Epithelial cell of proximal tubule (primary cell): ENCODE results near the gene RIPOR3. TPM values are rescaled to one million over a fixed set of nuclear protein-coding genes. Genes with fewer than 3 reads are reported as not detected.
"Not testable (repeated sequence)": the region's sequence is repeated elsewhere in the genome, so short reads cannot be mapped to it uniquely, and the experiment has no call there.

Experiments used
- DNase-seq: peaks from one replicate; pipeline ENCODE4 v3.0.0-alpha.2; 2011; ENCODE audit warnings: low read depth
- H3K4me3 ChIP-seq: 2 replicates; pipeline ENCODE4 v1.5.1; 2011; ENCODE audit warnings: low read depth, mild to moderate bottlenecking, low read length
- total RNA-seq: library from RNA; depleted of rRNA; stranded (reverse); fragments of >200 nt; gene quantifications from 2 replicates; pipeline ENCODE4 v1.2.3, GENCODE V29; 2015
- TF ChIP-seq, protein P1 (sequence below): conservative IDR thresholded peaks from 2 replicates; pipeline ENCODE4 v1.5.1; 2012; ENCODE audit warnings: low read depth, mild to moderate bottlenecking, low read length

RIPOR3 gene
- total RNA-seq, 1 donor from 2014 or later: 1.8 TPM

DNA sequence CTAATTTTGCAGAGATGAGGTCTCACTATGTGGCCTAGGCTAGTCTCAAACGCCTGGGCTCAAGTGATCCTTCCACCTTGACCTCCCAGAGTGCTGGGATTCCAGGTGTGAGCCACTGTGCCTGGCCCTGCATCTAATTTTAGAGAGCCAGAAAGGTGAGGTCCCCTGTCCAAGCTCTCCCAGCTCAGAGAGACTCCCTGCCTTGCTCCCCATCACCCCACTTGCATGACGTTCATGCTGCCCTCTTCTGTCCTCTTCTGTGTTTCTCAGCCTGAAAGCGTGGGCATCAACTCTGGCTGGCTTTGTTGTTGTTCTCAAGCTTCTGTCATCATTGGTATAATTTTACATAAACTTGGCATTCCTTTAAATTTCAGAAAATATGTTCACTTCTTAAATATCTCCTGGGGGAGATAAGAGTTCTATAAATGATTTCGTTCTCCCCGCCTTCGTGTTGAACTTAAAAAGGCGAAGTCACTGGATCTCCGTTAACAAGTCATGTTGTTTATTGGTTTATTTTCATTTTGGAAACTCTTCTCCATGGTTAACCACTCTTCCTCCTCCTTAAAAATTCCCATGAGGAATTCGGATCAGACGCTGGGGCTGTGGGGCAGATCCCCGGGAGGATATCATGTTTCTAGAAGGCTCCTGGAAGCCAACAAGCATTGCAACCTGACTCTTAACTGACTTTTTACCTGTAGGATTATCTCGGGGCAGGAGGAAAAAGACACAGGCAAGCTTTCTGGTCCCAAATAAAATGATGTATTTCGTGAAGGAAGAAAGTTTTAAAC, 26.8 kb upstream of the RIPOR3 start:
- DNase-seq: no peak
- TF ChIP-seq, protein P1, sequence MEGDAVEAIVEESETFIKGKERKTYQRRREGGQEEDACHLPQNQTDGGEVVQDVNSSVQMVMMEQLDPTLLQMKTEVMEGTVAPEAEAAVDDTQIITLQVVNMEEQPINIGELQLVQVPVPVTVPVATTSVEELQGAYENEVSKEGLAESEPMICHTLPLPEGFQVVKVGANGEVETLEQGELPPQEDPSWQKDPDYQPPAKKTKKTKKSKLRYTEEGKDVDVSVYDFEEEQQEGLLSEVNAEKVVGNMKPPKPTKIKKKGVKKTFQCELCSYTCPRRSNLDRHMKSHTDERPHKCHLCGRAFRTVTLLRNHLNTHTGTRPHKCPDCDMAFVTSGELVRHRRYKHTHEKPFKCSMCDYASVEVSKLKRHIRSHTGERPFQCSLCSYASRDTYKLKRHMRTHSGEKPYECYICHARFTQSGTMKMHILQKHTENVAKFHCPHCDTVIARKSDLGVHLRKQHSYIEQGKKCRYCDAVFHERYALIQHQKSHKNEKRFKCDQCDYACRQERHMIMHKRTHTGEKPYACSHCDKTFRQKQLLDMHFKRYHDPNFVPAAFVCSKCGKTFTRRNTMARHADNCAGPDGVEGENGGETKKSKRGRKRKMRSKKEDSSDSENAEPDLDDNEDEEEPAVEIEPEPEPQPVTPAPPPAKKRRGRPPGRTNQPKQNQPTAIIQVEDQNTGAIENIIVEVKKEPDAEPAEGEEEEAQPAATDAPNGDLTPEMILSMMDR: peak; percentile 11
- no peak overlapping the region for H3K4me3 ChIP-seq

DNA sequence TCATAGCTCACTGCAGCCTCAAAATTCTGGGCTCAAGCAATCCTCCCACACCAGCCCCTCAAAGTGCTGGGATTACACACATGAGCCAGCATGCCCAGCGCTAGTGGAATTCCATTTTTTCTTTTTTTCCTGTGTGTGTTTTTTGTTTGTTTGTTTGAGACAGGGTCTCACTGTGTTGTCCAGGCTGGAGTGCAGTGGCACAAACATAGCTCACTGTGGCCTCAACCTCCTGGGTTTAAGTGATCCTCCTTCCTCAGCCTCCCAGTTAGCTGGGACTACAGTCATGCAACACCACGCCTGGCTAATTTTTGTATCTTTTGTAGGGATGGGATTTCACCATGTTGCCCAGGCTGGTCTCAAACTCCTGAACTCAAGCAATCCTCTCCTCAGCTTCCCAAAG, 26.0 kb upstream of the RIPOR3 start:
- DNase-seq: no peak
- H3K4me3 ChIP-seq: no peak overlapping the region
- TF ChIP-seq, protein P1: no peak

DNA sequence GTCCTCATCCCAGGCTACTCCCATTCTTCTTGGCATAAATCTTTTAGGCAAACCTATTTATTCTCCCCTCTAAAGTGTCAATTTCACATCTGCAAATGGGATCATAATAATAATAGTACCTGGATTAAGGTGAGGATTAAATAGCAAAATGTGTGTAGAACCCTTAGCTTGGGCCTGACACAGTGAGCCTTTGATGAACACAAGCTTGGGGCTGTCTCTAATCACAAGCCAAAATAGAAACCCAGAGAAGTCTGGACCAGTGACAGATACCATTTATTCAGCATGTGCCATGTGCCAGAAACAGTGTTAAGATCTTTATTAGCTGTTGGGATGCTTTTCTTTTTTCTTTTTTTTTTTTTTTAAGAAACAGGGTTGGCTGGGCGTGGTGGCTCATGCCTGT, 25.2 kb upstream of the RIPOR3 start:
- TF ChIP-seq, protein P1: no peak
- no peak overlapping the region for H3K4me3 ChIP-seq
- no peak for DNase-seq

DNA sequence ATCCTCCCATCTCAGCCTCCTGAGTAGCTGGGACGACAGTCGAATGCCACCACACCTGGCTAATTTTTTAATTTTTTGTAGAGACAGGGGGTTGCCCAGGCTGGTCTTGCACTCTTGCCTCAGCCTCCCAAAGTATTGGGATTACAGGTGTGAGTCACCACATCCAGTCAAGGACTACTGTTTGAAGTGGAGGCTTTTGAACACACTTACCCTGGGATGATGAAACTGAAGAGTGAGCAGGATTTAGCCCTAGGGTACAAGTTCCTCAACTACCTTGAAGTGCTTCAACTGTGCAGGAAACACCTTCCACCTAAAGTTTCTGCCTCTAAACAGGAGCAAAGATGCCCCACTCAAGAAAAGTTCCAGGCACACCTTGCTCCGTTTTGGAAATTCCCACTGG, 24.4 kb upstream of the RIPOR3 start:
- no peak for DNase-seq
- TF ChIP-seq, protein P1: no peak
- no peak overlapping the region for H3K4me3 ChIP-seq

DNA sequence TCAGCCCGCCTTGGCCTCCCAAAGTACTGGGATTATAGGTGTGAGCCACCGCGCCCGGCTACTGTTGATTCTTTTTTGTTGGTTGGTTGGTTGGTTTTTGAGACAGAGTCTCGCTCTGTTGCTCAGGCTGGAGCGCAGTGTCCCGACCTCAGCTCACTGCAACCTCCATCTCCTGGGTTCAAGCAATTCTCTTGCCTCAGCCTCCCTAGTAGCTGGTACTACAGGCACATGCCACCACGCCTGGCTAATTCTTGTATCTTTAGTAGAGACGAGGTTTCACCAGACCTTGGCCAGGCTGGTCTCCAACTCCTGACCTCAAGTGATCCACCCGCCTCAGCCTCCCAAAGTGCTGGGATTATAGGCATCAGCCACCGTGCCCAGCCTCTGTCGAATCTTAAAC, 23.1 kb upstream of the RIPOR3 start:
- not testable (repeated sequence) for DNase-seq, H3K4me3 ChIP-seq

DNA sequence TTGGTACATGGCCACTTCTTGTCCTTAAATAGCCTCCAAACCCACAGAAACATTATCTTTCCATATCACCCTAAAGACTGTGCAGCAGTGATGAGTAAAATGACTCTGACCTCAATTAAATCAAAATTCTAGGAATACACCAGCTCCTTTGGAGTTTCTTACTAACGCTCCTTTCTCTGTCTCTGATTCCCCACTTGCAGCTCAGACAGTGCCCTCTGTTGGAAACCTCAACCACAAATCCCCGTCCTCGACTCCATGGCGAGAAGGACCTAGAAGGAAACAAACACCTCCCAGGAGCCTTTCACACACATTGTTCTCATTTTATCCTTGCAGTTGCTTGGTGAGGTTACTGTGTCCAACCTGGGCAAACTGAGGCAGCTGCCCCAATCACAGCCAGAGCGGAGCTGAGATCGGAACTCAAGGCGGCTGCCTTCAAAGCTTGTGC, 22.3 kb upstream of the RIPOR3 start:
- H3K4me3 ChIP-seq: no peak overlapping the region
- TF ChIP-seq, protein P1: peak; percentile 71
- no peak for DNase-seq

DNA sequence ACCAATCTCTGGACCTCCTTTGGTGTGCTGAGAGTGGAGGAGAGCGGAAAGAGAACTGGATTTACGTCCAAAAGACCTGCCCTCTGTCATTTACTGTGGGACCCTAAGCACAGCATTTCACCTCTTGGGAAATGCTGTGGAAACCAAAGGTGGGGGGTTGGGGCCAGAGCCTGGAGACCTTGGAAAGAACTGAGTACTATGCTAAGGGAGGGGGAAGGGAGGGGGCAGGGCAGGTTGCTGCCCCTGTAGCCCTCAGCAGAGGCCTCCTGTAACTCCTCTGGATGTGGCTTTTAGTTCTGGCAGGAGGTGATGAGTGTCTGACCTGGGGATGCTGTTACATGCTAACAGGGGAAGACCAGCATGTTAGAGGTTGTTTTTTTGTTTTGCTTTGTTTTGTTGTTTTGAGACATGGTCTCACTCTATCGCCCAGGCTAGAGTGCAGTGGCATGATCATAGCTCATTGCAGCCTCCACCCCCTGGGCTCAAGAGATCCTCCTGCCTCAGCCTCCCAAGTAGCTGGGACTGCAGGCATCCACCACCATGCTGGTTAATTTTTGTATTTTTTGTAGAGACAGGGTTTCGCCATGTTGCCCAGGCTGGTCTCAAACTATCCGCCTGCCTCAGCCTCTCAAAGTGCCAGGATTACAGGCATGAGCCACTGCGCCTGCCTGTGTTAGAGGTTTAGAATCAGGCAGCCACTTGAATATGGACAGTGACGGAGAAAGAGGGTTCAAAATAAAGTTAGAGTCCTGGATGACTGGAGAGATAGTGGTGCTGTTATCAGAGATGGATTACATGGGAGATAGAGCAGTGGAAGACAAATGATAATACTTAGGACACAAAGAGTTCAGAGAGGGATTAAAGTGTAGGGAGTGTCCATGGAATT, 21.7 kb upstream of the RIPOR3 start:
- TF ChIP-seq, protein P1: no peak
- no peak overlapping the region for H3K4me3 ChIP-seq
- no peak for DNase-seq
